Measurements from ENCODE around the gene B4GALT3. TPM values are rescaled to one million over a fixed set of nuclear protein-coding genes. Genes with fewer than 3 reads are reported as not detected.

The B4GALT3 gene
- total RNA-seq = 10 to 100 TPM; 58.4 to 62.2 (median 59.4) TPM
- 37.2 TPM for total RNA-seq (2013)

DNA sequence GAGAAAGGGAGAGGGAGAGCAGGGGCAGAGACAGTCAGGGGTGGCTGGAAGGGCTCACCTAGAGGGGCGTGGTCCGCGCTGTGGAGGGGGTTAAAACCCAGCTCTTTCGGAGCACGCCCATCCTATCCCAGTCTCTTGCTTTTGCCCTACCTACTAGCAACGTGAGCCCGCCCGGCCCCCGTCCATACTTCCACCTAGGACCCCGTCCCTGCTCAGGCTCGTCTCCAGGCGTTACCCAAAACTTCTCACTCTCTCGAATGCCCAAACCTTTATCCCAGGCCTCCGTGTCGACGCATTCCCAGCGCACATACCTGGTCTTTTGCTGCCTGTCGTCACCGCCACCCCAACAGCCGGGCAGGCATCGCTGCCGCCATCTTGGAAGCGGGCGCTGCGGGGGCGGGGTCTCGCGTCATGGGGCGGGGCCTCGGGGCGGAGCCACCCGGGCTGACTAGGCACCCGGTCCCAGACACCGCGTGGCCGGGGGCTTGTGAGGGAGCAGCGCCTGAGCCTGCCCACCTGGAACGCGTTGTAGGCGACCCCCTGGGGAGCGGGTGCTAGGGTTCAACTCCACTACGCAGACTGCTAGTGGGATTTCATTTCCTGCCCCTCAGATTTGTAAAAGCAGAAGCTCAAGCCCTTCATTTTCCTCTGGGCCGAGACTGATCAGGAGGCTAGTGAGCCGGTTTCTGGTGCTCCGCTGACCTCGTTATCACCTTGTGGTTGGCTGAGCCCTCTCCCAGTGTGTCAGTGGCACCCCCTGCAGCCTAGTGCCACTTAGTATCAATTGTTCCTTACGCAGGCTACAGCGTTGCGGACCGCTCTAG is at the start of gene B4GALT3:
Gene B4GALT3 (minus strand): TSS at position 396 of the 824 bp plus-strand sequence. CDS start 1,447 bp downstream, outside the sequence.
- Mint-ChIP-seq H3K36me3 (peaks cover 21% of the 10 kb centered on the region), H3K9me3 (no peaks in the 10 kb centered on the region), H3K27ac (peak within 1 kb of the TSS; percentile 96 to 99), H3K4me1 (peaks cover 74 to 81% of the 10 kb centered on the region in 2 donors), H3K4me3 (peak within 1 kb of the TSS; percentile 99), H3K27me3 (ENCODE audit: low read depth in 2 of 2) (no peaks in the 10 kb centered on the region)
- no peaks in the 10 kb centered on the region for H3K27me3 ChIP-seq (ENCODE audit: control insufficient read depth, insufficient read depth, low read length)
- H3K27ac ChIP-seq (ENCODE audit: low read length) = peak within 1 kb of the TSS; percentile 89
- no peaks in the 10 kb centered on the region for H3K9me3 ChIP-seq (ENCODE audit: control insufficient read depth, insufficient read depth, low read length)
- peak within 1 kb of the TSS; percentile 96 for H3K4me3 ChIP-seq (ENCODE audit: low read length)
- DNase-seq (peak; percentile 91 to 97), ATAC-seq (peak; percentile 89 to 94 (median 94))
- TF ChIP-seq, protein P1, sequence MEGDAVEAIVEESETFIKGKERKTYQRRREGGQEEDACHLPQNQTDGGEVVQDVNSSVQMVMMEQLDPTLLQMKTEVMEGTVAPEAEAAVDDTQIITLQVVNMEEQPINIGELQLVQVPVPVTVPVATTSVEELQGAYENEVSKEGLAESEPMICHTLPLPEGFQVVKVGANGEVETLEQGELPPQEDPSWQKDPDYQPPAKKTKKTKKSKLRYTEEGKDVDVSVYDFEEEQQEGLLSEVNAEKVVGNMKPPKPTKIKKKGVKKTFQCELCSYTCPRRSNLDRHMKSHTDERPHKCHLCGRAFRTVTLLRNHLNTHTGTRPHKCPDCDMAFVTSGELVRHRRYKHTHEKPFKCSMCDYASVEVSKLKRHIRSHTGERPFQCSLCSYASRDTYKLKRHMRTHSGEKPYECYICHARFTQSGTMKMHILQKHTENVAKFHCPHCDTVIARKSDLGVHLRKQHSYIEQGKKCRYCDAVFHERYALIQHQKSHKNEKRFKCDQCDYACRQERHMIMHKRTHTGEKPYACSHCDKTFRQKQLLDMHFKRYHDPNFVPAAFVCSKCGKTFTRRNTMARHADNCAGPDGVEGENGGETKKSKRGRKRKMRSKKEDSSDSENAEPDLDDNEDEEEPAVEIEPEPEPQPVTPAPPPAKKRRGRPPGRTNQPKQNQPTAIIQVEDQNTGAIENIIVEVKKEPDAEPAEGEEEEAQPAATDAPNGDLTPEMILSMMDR (IDR thresholded peaks at IDR 0.05) = no peak
- H3K36me3 ChIP-seq (ENCODE audit: control insufficient read depth, insufficient read depth, low read length) = peaks cover 32% of the 10 kb centered on the region
- H3K4me1 ChIP-seq (ENCODE audit: control insufficient read depth, insufficient read depth, low read length) = peaks cover 36% of the 10 kb centered on the region
- intact Hi-C loops (cut with micrococcal nuclease) = loop anchor here (1.0 kb wide), 1 partner anchor 11 kb away; the partner anchor contains the start of gene PPOX
- WGBS (ENCODE audit: insufficient coverage) = 7% methylated on average over 50 of the region's 50 CpGs

DNA sequence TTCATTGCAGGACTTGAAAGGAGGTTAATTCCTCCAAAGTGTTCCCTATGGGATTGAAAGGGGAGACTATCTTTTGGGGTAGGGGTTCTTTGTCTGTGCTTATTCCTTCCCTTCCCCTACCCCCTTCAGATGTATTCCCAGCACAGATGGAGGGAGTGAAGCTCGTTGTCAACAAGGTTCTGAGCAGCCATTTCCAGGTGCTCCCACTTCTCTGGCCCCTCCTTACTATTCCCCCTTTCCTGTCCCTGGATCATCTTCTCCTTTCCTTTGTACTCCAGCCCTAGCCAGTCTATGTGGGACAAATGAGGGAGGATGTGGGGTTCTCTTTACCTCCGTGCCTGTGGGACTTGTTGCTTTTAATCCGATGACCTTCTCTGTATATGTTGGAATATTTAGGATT is 49.5 kb upstream of the B4GALT3 start:
- Histone ChIP-seq H3K27me3 (ENCODE audit: control insufficient read depth, insufficient read depth, low read length) (no peaks in the 10 kb centered on the region), H3K4me1 (ENCODE audit: control insufficient read depth, insufficient read depth, low read length) (peaks cover 32% of the 10 kb centered on the region), H3K36me3 (ENCODE audit: control insufficient read depth, insufficient read depth, low read length) (peaks cover 19% of the 10 kb centered on the region), H3K9me3 (ENCODE audit: control insufficient read depth, insufficient read depth, low read length) (no peaks in the 10 kb centered on the region), H3K4me3 (ENCODE audit: low read length) (no peak overlapping the region), H3K27ac (ENCODE audit: low read length) (no peak overlapping the region)
- peak overlapping the region; percentile 100 for H3K4me3 Mint-ChIP-seq
- H3K9me3 Mint-ChIP-seq = no peaks in the 10 kb centered on the region
- no peaks in the 10 kb centered on the region for H3K36me3 Mint-ChIP-seq
- peaks cover 44 to 53% of the 10 kb centered on the region in 2 donors for H3K4me1 Mint-ChIP-seq
- TF ChIP-seq, protein P1 (IDR thresholded peaks at IDR 0.05) = no peak
- H3K27ac Mint-ChIP-seq = peak overlapping the region in 1 of 2 donors; percentile 92
- DNase-seq (no peak), ATAC-seq (no peak)
- 60% methylated on average over 3 of the region's 3 CpGs for WGBS (ENCODE audit: insufficient coverage)
- H3K27me3 Mint-ChIP-seq (ENCODE audit: low read depth in 2 of 2) = no peaks in the 10 kb centered on the region
- intact Hi-C loops (cut with micrococcal nuclease) = loop anchor here (1.0 to 5.0 kb wide), 4 partner anchors 65 to 156 kb away; partner anchors contain the start of genes CFAP126 and MPZ

DNA sequence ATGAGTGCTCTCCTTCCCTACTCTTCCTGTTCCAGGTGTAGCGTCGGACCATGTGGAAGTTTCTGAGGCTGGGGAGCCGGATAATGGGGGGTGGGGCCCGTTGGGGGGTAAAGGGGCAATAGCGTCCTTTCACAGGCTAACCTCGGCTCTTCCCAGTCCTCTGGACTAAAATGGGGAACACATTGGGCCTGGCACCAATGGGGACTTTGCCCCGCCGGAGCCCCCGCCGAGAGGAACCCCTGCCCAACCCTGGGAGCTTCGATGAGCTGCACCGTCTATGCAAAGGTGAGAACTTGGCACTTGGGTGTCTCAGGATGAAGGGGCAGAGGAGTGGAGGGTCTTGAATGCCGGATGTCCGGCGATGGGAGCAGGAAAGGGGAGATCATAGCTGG is 49.0 kb upstream of the B4GALT3 start:
- no peaks in the 10 kb centered on the region for H3K27me3 ChIP-seq (ENCODE audit: control insufficient read depth, insufficient read depth, low read length)
- H3K4me1 Mint-ChIP-seq = peaks cover 44 to 53% of the 10 kb centered on the region in 2 donors

More for the DNA sequence above, 49.0 kb upstream of the B4GALT3 start:
- 10% methylated on average over 15 of the region's 15 CpGs for WGBS (ENCODE audit: insufficient coverage)
- DNase-seq (peak in 1 of 2 donors; percentile 26), ATAC-seq (no peak)
- Mint-ChIP-seq H3K4me3 (peak overlapping the region; percentile 100), H3K27me3 (ENCODE audit: low read depth in 2 of 2) (no peaks in the 10 kb centered on the region), H3K27ac (peak overlapping the region; percentile 92 to 95), H3K9me3 (no peaks in the 10 kb centered on the region), H3K36me3 (no peaks in the 10 kb centered on the region)
- intact Hi-C loops (cut with micrococcal nuclease) = loop anchor here (5.0 kb wide), 2 partner anchors 81 to 141 kb away; partner anchors contain the start of genes CFAP126 and MPZ
- peak overlapping the region; percentile 43 for H3K27ac ChIP-seq (ENCODE audit: low read length)
- TF ChIP-seq, protein P1 (IDR thresholded peaks at IDR 0.05) = no peak
- no peaks in the 10 kb centered on the region for H3K9me3 ChIP-seq (ENCODE audit: control insufficient read depth, insufficient read depth, low read length)
- H3K4me1 ChIP-seq (ENCODE audit: control insufficient read depth, insufficient read depth, low read length) = peaks cover 32% of the 10 kb centered on the region
- peak overlapping the region; percentile 67 for H3K4me3 ChIP-seq (ENCODE audit: low read length)
- peaks cover 19% of the 10 kb centered on the region for H3K36me3 ChIP-seq (ENCODE audit: control insufficient read depth, insufficient read depth, low read length)
